ENCODE results near the gene LMO7. TPM values are rescaled to one million over a fixed set of nuclear protein-coding genes. Genes with fewer than 3 reads are reported as not detected.

Gene LMO7
- total RNA-seq, 1 donor from 2014 or later: 176 TPM

DNA sequence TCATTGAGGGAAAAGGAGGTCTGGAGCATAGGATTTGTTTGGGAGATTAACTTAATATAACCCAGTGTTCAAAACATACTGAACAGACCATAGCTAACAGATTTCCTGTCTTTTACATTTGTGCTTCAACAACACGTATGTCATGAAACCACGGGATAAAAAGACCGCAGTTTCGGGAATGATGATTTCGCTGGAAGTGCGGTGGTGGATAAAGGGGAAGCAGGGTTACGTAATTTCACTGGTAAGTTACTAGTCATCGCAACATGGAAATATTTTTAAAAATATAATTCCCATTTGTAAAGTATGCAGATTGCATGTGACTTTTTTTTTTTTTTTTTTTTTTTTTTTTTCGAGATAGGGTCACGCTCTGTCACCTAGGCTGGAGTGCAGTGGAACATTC, 237.4 kb downstream of the LMO7 start:
- Histone ChIP-seq H3K9me3 (no peaks in the 10 kb centered on the region), H3K27me3 (no peaks in the 10 kb centered on the region), H3K27ac (no peak overlapping the region), H3K4me1 (peaks cover 0 to 3% of the 10 kb centered on the region in 2 donors), H3K4me3 (no peak overlapping the region), H3K36me3 (no peaks in the 10 kb centered on the region)
- intact Hi-C loops (cut with DNase I): loop anchor here (5.0 to 10.0 kb wide), 4 partner anchors 141 to 1121 kb away; partner anchors contain the start of genes CLN5 and KCTD12
- no peak for DNase-seq (ENCODE audit: low spot score in 2 of 2)
- TF ChIP-seq, protein P1, sequence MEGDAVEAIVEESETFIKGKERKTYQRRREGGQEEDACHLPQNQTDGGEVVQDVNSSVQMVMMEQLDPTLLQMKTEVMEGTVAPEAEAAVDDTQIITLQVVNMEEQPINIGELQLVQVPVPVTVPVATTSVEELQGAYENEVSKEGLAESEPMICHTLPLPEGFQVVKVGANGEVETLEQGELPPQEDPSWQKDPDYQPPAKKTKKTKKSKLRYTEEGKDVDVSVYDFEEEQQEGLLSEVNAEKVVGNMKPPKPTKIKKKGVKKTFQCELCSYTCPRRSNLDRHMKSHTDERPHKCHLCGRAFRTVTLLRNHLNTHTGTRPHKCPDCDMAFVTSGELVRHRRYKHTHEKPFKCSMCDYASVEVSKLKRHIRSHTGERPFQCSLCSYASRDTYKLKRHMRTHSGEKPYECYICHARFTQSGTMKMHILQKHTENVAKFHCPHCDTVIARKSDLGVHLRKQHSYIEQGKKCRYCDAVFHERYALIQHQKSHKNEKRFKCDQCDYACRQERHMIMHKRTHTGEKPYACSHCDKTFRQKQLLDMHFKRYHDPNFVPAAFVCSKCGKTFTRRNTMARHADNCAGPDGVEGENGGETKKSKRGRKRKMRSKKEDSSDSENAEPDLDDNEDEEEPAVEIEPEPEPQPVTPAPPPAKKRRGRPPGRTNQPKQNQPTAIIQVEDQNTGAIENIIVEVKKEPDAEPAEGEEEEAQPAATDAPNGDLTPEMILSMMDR (IDR thresholded peaks at IDR 0.05): no peak

- Histone ChIP-seq H3K36me3 (no peaks in the 10 kb centered on the region), H3K27me3 (no peaks in the 10 kb centered on the region), H3K9me3 (no peaks in the 10 kb centered on the region), H3K4me3 (no peak overlapping the region), H3K4me1 (no peaks in the 10 kb centered on the region), H3K27ac (no peak overlapping the region)
- intact Hi-C loops (cut with DNase I): loop anchor here (10.0 kb wide), 2 partner anchors 139 to 1119 kb away; partner anchors contain the start of gene CLN5
- DNase-seq (ENCODE audit: low spot score in 2 of 2): no peak
- TF ChIP-seq, protein P1 (IDR thresholded peaks at IDR 0.05): no peak
These were observed 239.3 kb downstream of the LMO7 start for GRCh38 chr13:75875450-75875849.

DNA sequence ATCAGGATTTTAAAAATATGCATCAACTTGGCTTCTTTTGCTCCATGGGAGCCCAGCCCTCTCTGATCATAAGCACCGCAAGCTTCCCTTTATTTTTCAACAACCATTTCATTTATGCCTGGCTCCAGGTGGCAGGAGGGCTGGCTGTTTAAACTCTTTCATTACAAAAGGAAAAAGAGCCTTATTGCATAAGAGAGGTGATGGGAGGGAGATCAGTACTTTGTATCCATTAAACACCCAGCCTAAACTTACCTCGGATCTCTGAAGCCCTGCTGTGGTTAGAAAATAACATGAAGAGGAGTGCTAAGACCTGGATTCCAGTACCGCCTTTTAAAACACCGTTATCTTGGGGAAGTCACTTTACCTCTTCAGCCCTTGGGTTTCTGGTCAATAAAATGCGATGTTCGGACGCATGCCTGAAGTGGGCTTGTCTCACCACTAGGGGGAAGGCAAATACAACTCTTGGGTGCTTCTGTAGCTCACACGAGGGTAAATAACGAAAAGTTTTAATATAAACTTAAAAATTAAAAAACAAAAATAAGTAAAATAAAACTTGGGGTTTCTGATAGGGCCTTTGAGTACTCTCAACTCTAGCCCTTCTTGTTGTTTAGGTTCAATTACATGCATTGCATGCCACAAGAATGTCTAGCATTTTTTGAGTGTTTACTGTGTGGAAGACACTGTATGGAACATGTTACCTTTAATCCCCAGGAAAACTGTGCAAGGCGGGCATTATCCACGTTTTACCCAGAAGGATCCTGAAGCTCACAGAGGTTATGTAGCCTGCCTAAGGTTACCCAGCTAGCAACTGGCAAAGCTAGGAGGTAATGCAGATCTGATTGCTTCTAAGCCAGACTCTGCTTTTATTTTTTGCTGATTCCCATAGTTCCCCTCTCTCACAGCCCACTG, 240.3 kb downstream of the LMO7 start:
- intact Hi-C loops (cut with DNase I): loop anchor here (1.0 to 10.0 kb wide), 4 partner anchors 138 to 1118 kb away; partner anchors contain the start of gene CLN5
- H3K9me3 ChIP-seq: no peaks in the 10 kb centered on the region
- DNase-seq (ENCODE audit: low spot score in 2 of 2): peak in 1 of 2 donors; percentile 75
- no peak overlapping the region for H3K27ac ChIP-seq
- no peaks in the 10 kb centered on the region for H3K36me3 ChIP-seq
- H3K4me3 ChIP-seq: no peak overlapping the region
- no peaks in the 10 kb centered on the region for H3K4me1 ChIP-seq
- TF ChIP-seq, protein P1 (IDR thresholded peaks at IDR 0.05): peak; percentile 69 to 93 (median 87)
- no peaks in the 10 kb centered on the region for H3K27me3 ChIP-seq

DNA sequence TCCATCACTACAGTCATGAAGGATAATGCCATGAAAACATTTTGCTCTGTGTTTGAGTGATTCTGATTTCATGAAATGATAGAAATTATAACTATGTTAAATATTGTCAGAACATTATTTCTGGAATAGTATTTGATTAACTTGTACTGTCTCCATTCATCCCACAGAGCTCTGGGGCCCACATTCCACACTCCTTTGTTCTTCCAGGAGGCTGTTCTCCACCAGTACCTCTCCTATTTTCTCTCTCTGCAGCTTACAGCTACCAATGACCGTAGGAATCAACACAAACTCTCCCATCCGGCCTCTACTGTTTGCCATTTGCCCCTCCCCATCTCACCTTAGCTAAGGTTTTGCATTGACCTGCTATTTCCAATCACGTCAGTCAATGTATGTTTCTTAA, 240.9 kb downstream of the LMO7 start:
- H3K27me3 ChIP-seq: no peaks in the 10 kb centered on the region
- no peaks in the 10 kb centered on the region for H3K9me3 ChIP-seq
- H3K4me3 ChIP-seq: no peak overlapping the region
- TF ChIP-seq, protein P1 (IDR thresholded peaks at IDR 0.05): no peak
- H3K4me1 ChIP-seq: no peaks in the 10 kb centered on the region
- DNase-seq (ENCODE audit: low spot score in 2 of 2): no peak
- no peaks in the 10 kb centered on the region for H3K36me3 ChIP-seq
- intact Hi-C loops (cut with DNase I): loop anchor here (2.0 to 10.0 kb wide), 3 partner anchors 138 to 1118 kb away; partner anchors contain the start of gene CLN5
- no peak overlapping the region for H3K27ac ChIP-seq

DNA sequence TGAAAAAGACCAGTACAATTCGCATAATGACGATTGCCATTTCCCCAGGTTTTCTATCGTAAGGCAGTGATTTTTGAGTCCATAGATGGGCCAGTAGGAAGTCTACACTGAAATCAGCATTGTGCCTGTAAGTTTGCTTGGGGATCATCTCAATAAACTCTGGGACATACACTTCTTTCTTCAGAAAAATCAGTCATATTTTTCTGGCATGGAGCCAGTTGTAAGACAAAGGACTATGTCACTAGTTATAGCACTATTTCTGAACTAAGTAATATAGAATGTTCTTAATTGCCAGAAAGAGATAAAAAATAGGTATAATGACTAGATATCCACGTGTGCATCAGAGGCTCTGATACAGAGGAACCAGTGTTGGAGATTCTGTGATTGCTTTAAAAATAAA, 243.5 kb downstream of the LMO7 start:
- TF ChIP-seq, protein P1 (IDR thresholded peaks at IDR 0.05): no peak
- Histone ChIP-seq H3K27ac (no peak overlapping the region), H3K4me3 (no peak overlapping the region), H3K4me1 (no peaks in the 10 kb centered on the region), H3K9me3 (no peaks in the 10 kb centered on the region), H3K27me3 (no peaks in the 10 kb centered on the region), H3K36me3 (no peaks in the 10 kb centered on the region)
- intact Hi-C loops (cut with DNase I): loop anchor here (10.0 kb wide), 2 partner anchors 135 to 1115 kb away; partner anchors contain the start of gene CLN5
- DNase-seq (ENCODE audit: low spot score in 2 of 2): no peak
